Stimulated activated CD4-positive, alpha-beta T cell treated with anti-CD3 and anti-CD28 coated beads, Interleukin-1b, Interleukin-23, amount 100 ng/mL, for 48 hours (primary cell): ENCODE measurements around the gene FUBP3.
"Not testable (repeated sequence)": the region's sequence is repeated elsewhere in the genome, so short reads cannot be mapped to it uniquely, and the experiment has no call there.

Source experiments
- DNase-seq: peaks from one replicate; pipeline ENCODE4 v3.0.0-alpha.2; 2020

Gene FUBP3

DNA sequence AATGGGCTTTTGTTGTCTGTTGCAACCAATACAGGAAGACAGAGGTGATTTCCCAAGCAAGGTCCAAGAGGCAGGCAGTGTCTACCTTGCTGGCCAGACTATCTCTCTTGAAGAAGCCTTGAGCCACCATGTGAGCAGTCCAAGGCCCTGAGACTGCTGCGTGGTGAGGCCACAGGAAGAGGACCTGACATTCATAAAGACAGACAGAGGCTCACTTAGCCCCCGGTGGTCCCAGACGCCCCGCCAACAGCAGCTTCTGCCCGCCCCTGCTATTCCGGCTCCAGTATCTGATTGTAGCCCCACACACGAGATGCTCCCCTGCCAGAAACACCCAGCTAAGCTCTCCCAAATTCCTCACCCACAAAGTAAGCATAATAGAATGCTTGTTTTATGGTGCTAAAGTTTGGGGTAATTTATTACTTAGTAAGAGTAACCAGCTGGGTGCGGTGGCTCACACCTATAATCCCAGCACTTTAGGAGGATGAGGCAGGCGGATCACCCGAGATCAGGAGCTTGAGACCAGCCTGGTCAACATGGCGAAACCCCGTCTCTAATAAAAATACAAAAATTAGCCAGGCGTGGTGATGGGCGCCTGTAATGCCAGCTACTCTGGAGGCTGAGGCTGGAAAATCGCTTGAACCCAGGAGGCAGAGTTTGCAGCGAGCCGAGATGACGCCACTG is 22.8 kb upstream of the FUBP3 start:
- no peak for DNase-seq

DNA sequence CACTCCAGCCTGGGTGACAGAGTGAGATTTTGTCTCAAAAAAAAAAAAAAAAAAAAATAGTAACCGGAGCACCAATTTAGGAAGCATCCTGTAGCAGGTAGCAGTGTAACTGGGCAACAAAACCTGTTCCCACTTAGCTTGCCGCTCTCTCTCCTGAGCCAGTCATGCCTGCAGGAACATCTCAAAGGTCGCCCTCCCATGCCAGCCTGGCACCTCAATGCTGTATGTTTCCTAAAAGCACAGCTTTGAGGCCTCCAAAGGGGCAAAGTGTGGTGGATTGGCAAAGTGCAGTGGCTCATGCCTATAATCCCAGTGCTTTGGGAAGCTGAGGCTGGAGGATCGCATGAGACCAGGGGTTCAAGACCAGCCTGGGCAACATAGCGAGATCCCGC is 22.3 kb upstream of the FUBP3 start:
- no peak for DNase-seq

DNA sequence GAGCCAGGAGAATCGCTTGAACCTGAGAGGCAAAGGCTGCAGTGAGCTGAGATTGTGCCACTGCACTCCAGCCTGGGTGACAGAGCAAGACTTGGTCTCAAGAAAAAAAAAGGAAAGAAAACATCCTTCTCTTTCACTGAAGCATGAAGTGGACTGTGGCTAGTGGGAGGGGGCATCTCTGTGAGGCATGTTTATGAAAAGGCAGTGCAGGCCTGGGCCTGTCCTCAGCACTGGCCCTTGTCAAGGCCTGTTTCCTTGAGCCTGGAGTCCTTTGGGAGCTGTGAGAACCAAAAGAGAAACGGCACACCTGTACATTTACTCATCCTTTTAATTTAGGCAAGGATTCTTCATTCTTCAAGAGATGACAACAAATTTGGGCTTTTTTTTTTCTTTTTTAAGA is 18.3 kb upstream of the FUBP3 start:
- no peak for DNase-seq

DNA sequence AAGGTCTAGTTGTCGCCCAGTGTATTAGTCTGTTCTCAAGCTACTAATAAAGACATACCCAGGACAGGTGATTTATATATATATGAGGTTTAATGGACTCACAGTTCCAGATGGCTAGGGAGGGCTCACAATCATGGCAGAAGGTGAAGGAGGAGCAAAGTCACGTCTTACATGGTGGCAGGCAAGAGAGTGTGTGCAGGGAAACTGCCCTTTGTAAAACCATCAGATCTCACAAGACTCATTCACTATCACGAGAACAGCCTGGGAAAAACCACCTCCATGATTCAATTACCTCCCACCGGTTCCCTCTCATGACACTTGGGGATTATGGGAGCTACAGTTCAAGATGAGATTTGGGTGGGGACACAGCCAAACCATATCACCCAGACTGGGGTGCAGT is 16.9 kb upstream of the FUBP3 start:
- DNase-seq, result not testable (repeated sequence)

DNA sequence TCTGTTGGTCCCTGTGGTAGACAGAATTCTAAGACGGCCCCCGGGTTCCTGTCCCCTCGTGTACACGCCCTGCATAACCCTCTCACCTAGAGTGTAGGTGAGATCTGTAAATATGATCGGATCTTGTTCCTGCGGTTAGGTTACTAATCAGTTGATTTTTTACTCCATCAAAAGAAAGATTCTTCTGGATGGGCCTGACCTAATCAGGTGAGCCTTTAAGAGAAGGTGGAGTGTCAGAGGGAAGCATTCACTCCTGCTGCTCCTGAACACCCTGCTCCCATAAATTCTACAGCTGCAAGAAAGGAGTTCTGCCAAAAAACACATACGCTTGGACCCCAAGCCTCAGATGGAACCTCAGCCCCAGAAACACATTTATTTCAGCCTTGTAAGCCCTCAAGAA is 15.6 kb upstream of the FUBP3 start:
- no peak for DNase-seq

DNA sequence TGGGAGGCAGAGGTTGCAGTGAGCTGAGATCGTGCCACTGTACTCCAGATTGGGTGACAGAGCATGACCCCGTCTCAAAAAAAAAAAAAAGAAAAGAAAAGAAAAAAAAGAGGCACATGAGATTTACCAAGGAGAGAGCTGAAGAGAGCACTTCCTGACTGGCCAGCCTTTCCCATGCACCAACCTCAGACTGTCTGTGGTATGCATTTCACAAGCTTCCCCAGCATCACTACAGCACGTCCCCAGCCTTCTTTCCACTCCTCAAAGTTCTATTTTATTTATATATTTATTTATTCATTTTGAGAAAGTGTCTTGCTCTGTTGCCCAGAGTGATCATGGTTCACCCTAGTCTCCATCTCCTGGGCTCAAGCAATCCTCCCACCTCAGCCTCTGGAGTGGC is 13.6 kb upstream of the FUBP3 start:
- DNase-seq, result no peak

DNA sequence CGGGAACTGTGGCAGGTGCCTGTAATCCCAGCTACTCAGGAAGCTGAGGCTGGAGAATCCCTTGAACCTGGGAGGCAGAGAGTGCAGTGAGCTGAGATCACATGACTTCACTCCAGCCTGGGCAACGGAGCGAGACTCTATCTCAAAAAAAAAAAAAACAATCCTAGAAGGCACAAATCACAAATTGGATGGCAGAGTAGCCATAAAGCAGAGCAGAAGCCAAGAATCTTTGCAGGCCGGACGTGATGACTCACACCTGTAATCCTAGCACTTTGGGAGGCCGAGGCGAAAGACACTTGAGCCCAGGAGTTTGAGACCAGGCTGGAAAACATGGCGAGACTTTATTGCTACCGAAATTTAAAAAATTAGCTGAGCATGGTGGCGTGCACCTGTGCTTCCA is 9.2 kb upstream of the FUBP3 start:
- DNase-seq, result no peak

DNA sequence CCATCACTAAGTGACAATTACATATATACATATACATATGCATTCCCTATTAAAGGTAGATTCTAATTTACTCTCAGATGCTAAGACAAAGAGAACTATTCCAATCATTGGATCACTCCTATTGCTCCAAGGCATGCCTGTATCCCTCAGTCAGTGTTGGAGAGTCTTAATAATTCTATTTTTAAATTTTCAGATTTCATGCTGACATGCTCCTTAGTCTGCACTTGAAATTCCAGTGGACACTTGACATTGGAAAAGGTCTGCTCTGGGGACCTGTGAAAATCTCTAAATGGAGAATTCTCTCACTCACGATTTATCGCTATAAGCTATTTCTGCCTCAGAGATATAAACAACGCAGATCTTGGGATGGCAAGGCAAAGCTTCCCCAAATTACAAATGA is 3.9 kb upstream of the FUBP3 start:
- no peak for DNase-seq

DNA sequence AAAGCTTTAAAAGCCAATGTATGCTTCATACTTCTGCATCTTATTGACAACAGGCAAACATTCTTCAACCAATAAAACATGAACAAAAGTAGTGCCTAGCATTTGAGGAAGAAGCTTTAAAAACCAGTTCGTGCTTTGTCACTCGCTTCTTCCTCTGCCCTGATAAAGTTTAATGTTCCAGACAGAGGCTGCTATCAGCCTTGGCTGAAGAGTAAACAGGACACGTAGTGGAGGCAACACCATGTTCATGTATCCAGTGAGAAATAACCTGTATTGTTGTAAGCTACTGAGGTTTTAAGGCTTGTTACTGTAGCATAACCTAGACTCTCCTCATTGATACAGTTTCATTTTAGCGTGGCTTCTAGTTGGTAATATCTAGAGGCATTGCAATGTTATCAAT is 3.2 kb upstream of the FUBP3 start:
- DNase-seq, result no peak

DNA sequence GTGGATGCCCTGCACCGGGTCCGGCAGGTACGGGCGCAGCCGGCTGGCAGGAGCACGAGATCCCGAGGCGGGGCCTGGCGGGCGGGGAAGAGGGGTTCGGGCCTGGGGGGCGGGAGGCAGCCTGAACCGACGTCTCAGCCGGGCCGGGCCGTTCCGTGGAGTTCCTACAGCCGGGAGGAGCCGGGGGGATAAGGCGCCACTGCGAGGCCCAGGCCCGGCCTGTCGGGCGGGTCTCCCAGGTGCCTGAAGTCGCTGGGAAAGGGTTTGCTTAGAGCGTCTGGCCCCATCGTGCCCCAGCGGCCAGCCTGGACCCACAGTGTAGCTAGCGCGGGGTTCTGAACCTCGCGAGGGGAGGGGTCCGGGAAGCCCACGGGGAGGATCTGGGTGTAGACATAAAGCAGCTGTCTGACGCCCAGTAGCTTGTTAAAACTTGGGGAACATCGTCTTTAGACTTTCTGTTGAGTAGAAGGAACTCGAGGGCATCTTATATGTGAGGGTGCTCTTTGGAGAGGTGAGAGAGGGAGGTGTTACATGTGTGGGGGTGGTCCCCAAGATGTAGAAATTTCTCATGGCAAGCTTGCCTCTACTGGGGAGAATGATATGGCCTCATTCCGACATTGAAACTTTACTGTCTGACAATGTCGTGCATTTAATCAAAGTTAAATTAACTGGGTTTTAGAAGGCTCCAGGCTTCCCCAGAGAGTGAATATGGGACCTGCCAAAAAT is 524 bp downstream of the FUBP3 start:
- DNase-seq, result no peak

DNA sequence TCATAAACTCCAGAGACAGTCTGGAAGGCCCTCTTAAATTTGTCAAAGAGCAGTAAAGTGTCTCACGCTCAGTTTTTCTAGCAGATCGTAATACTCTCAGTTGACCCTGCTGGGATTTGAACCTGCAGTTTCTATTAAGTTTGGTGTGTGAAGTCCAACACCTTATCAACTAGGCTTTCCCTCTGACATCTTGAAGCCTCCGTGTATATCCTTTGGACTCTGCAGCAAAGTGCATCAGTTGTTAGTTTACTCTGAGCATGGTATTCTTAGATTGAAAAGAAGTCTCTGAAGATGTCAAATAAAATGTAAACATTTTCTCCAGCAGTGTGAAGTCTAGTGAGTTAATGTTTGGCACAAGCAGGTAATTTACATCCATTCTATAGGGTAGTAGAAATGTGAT is 2.4 kb downstream of the FUBP3 start:
- DNase-seq, result no peak

DNA sequence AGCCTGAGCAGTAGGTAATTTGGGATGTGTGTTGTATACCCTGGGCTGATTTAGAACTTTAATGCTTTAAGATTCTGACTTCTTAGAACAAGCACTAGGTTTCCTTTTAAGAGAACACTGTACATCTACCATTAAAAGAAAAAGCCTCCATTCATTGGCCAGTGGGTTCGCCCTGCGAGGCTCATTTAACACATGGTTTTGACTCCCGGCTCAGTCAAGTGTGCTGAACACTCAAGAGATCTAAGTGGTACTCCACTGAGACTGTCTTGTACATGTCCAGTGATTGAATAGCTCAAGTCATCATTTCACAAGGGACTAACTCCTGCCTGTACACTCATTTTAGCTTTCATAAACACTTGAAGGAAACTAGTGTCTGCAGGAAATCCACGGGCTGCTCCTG is 3.9 kb downstream of the FUBP3 start:
- DNase-seq, result no peak

DNA sequence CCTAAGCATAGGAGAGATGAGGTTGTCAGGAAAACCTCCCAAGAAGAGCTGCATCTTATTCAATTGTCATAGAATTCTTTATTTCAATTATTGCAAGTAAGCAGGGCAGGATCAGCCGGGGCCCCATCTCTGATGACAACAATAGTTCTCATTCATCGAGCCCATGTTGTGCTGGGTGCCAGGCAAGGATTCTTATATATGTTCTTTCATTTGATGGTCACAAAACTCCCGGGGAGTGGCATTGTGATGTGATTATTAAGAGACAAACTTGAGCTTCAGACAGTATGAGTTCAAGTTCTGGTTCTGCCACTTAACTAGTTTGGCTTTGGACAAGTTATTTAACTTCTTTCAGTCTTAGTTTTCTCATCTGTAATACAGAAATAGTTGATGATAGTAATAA is 8.5 kb downstream of the FUBP3 start:
- DNase-seq, result no peak

DNA sequence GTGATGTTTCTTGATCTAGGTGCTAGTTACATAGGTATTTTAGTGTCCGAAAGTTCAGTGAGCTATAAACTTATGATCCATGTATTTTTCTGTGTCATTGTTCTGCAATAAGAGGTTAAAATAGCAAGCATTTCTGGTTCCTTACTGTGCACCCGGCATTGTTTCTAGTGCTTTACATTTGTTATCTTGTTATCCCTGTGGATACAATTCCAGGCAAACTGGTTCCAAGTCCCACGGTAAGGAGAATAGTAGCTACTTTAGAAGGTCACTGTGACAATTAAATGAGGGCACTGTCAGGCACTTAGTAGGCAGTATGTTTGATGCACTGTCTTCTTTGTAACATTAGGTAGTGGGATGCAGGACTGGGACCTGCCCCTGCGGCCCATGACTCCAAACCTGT is 9.0 kb downstream of the FUBP3 start:
- no peak for DNase-seq

DNA sequence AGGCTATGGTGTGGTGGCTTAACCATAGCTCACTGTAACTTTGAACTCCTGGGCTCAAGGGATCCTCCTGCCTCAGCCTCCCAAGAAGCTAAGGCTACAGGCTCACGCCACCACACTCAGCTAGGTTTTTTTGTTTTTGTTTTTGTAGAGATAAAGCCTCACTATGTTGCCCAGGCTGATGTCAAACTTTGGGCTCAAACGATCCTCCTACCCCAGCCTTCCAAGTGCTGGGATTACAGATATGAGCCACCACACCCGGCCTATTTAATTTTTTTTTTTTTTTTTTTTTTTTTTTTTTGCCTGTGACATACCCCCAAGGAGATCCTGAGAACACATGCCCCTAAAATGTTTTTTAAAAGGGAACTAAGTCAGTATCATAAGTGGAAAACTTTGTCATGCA is 10.4 kb downstream of the FUBP3 start:
- no peak for DNase-seq

DNA sequence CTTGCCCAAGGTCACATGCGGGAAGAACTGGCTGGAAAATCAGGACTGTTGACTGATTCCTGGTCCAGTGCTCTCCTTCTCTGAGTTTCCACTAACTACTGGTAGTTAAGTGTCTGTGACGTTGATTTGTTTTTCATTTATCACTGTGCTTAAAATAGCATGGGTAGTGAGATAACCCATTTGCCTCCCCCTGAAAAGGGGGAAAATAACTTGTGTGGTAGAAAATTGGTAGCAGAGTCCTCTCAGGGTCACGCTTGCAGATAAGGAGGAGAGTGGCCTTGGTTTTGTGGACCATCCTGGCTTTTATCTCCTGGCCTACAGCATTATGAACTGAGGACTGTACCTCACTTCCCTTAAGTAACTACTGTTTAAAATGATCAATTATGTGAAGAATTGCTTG is 10.9 kb downstream of the FUBP3 start:
- no peak for DNase-seq

DNA sequence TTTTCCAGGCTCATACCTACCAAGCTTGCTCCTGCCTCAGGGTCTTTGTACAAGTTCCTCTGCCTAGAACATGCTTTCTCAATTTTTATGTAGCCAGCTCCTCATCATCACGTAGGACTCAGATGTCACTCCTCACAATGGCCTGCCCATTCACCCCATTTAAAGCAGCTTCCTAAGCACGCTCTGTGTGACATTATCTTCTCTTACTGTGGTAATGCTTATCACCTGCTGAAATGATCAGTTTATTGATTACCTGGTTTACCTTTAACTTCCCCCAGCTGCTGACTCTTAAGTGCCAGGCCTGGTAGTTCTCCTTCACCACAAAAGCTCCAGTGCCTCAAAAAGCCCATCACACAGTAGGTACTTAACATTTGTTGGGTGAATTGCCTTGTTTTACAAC is 13.6 kb downstream of the FUBP3 start:
- DNase-seq, result no peak

DNA sequence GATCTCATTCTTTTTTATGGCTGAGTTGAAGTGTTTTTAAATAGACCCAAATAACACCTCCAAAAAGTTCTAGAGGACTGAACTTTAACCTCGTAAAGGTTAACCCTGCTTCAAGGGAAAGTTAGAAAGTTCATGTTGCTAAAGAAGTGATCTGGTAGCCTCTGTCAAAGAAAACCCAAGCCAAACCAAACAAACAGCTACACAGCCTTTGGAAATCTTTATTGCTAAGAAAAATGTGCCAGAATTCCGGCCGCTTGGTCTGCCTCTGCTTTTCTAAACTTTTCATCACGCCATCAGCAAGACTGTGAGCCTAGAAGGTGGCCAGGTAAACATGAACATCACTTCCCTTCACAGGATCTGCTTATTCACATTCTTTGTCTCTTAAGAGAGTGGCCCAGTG is 17.9 kb downstream of the FUBP3 start:
- no peak for DNase-seq

DNA sequence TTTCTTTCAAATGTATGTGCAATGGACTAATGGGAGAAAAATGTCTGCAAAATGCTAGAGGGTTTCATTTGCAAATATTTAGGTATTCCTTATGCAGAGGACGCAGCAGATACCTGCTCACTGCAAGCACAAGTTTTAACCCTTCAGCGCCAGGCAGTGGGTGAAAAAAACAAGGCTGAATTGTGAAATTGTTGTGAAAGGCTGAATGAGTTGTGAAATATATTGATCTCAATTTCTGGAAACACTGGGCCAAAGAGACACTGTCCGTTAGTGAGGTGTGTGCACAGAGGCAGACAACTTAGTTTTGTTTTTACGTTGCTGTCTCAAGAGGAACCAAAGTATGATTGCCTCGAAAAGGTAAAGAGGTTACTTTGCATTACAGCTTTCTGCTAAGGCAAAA is 18.8 kb downstream of the FUBP3 start:
- no peak for DNase-seq

DNA sequence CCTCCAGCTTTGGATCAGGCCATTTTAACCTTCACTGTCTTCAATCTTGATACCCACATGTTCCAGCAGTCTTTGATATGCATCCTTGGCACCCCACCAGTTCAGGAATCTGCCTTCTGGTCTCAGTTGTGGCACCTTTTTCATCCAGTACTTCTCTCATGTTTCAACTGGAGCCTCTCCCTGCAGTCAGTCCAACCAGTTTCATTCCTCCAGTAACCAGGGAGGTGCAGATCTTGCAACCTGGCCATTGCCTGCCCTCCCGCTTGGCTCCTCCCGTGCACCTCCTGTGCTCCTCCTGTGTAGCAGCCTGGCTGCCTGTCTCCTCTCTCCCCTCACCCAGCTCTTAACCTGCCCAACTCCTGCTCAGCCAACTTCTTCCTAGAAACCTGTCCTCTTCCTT is 20.2 kb downstream of the FUBP3 start:
- DNase-seq, result no peak

DNA sequence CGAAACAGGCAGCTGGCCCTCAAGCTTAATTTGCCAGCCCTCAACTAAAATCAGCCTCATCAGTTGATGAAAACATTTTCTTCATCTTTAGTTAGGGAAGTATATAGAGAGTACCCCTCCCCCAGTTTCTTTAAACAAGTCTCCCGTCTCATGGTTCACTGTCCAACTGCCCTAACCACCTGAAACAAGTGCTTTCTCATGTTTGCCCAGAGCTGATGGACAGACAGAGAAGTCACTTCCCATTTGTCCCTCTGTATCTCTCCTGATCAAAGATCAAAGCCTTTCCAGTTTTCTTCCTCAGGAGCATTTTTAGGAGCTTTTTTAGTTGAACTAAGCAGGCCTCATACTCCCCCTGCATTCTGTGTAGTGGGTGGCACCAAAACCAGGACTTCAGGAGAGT is 21.7 kb downstream of the FUBP3 start:
- no peak for DNase-seq

DNA sequence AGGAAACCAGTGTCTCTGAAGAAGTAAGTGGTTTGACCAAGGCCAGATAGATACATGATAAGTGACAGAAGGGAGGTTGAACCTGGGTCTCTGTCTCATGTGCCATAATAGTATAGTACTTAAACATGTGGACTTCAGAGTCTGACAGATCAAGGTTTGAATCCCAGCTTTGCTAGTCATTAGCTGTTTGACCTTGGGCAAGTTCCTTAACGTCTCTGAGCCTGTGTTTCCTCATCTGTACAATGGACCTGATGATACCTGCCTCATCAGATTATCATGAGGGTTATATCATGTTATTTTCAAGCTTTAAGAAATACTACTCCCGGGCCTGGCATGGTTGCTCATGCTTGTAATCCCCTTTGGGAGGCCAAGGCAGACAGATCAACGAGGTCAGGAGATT is 24.9 kb downstream of the FUBP3 start:
- no peak for DNase-seq

DNA sequence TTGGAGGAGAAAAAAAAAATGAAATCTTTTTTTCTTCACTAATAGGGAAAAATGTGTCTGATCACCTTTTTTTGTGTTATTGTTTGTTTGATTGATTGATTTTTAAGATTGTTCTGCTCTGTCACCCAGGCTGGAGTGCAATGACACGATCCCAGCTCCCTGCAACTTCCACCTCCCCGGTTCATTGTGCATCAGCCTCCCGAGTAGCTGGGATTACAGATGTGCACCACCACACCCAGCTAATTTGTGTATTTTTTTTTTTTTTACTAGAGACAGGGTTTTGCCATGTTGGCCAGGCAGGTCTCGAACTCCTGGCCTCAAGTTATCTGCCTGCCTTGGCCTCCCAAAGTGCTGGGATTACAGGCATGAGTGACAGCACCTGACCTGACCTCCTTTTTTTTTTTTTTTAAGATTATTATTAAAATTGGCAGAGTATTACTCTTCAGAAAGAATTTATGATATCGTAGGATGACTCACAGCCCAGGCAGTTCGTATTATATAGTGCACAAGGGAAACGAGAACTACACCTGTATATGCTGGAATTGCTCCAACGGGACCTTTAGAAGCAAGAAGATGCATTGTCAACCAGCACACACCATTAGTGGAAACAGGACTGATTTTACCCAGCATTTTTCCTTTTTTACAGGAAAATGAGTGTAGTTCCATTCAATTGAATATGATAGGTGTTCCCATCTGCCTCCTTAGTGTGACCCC is 27.7 kb downstream of the FUBP3 start:
- no peak for DNase-seq

DNA sequence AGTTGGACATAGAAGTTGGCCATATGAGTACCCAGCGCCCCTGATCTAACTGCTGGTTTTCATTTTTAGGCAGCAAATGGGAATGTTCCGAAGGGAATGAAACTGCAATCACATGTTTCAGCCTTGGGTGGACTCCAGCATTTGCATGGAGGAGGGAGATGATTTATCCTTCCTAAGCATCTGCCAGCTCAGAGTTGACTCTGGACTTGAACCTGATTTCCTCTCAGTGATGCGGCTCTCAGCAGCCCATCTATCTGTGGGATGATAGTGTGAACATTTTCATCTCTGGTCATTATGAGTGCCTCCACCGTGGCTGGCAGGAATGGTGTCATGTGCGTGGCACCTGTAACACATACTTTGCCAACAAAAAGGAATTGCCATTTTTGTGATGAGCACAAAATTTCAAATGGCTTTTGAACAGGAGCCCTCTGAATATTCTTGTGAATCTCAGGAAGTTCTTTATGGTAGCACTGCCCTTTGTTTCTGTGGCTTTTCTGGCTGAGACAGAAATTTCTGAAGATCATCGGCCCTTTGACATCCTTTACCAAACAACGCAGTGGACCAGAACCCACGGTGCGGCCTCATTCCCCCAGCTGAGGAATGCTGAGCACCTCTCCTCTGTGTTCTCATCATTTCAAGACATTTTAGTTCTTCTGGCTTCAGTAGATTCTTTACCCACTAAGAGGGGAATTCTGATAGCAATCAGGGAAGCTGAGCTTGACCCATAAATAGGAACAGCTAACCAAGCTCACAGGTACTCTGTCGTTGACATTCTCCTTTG is 28.5 kb downstream of the FUBP3 start:
- DNase-seq, result no peak
